Medulla oblongata (tissue), 1 donor: ENCODE measurements around the gene PPP3R1.
"Not testable (repeated sequence)": the region's sequence is repeated elsewhere in the genome, so short reads cannot be mapped to it uniquely, and the experiment has no call there.

Experiments used
- DNase-seq: peaks from one replicate; pipeline ENCODE4 v3.0.0-alpha.2; 2015; ENCODE audit errors: extremely low spot score

The PPP3R1 gene

GRCh38 chr2:68188831-68189230, 63.5 kb downstream of the PPP3R1 start:
- DNase-seq = no peak

- DNase-seq = no peak
These were observed 65.0 kb downstream of the PPP3R1 start for GRCh38 chr2:68187329-68187728.

GRCh38 chr2:68185541-68186164, 66.7 kb downstream of the PPP3R1 start:
- DNase-seq = no peak

- no peak for DNase-seq
These were observed 69.4 kb downstream of the PPP3R1 start for GRCh38 chr2:68182902-68183301.

- DNase-seq = no peak
These were observed 73.2 kb downstream of the PPP3R1 start for GRCh38 chr2:68178954-68179627.

- no peak for DNase-seq
These were observed 73.9 kb downstream of the PPP3R1 start for GRCh38 chr2:68178432-68178831.

GRCh38 chr2:68177541-68177940, 74.8 kb downstream of the PPP3R1 start:
- no peak for DNase-seq

GRCh38 chr2:68176657-68177056, 75.7 kb downstream of the PPP3R1 start:
- no peak for DNase-seq

- not testable (repeated sequence) for DNase-seq
These were observed 77.1 kb downstream of the PPP3R1 start for GRCh38 chr2:68175210-68175609.

- DNase-seq = peak; percentile 14
These were observed 79.2 kb downstream of the PPP3R1 start for GRCh38 chr2:68172990-68173700.

- DNase-seq = no peak
These were observed 79.8 kb downstream of the PPP3R1 start for GRCh38 chr2:68172521-68172920.

GRCh38 chr2:68171684-68172083, 80.6 kb downstream of the PPP3R1 start:
- DNase-seq = no peak

GRCh38 chr2:68171146-68171545, 81.2 kb downstream of the PPP3R1 start:
- DNase-seq = no peak

- DNase-seq = no peak
These were observed 83.0 kb downstream of the PPP3R1 start for GRCh38 chr2:68169308-68169707.

- no peak for DNase-seq
These were observed 85.1 kb downstream of the PPP3R1 start for GRCh38 chr2:68167186-68167585.

GRCh38 chr2:68163641-68164040, 88.7 kb downstream of the PPP3R1 start:
- DNase-seq = no peak

- DNase-seq = no peak
These were observed 94.2 kb downstream of the PPP3R1 start for GRCh38 chr2:68158134-68158447.

- DNase-seq = peak; percentile 97
These were observed 94.8 kb downstream of the PPP3R1 start, which contains the start of gene PNO1 for GRCh38 chr2:68157402-68158133. PNO1 (plus strand) TSS chr2:68157888; CDS start chr2:68157935, 47 bp downstream.

- DNase-seq = no peak
These were observed 95.3 kb downstream of the PPP3R1 start for GRCh38 chr2:68157002-68157401.

- DNase-seq = no peak
These were observed 95.9 kb downstream of the PPP3R1 start for GRCh38 chr2:68156419-68156818.

GRCh38 chr2:68155618-68156017, 96.7 kb downstream of the PPP3R1 start:
- no peak for DNase-seq

- no peak for DNase-seq
These were observed 99.5 kb downstream of the PPP3R1 start for GRCh38 chr2:68152681-68153347.
